22Rv1 (cell line): ENCODE data around the gene ANKRD33B.

Experiments
- CTCF ChIP-seq: fragments of 450-650 bp; IDR thresholded peaks from 2 replicates; pipeline ENCODE4 v1.5.1; 2017; ENCODE audit warnings: mild to moderate bottlenecking
- ZFX ChIP-seq: fragments of 450-650 bp; IDR thresholded peaks from 2 replicates; pipeline ENCODE4 v1.6.1; 2017; ENCODE audit warnings: antibody characterized with exemption, borderline replicate concordance

GRCh38 chr5:10627160-10627701 lies 63.4 kb downstream of the ANKRD33B start:
- TF ChIP-seq ZFX, result no peak
- no peak for TF ChIP-seq CTCF
